A204.1 (cell line): ENCODE results near the gene SORT1.
"Not testable (repeated sequence)": the region's sequence is repeated elsewhere in the genome, so short reads cannot be mapped to it uniquely, and the experiment has no call there.

ENCODE experiments used
- FAIRE-seq: peaks from 2 replicates; lab custom pipeline; 2012; peaks lifted over from hg19 to GRCh38; lab: Jason Lieb, UNC

The SORT1 gene

DNA sequence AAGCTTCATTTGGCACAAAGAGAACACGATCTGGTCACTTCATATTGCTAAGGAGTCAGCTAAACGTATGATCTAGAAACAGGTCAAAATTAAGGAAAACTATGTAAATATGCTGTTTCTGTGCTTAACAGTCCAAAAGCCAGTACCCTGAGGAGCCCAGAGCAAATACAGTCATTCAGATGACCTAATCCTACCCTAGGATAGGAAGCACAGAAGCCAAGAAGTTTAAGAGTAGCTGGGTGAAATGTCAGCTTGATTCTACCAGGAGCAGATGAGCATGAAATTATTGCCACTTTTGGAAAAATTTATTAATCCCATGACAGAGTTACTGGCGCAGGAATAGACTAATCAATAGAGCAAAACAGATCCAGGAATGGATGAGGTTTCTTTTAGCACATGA, 18.3 kb downstream of the SORT1 start:
- FAIRE-seq = no peak

DNA sequence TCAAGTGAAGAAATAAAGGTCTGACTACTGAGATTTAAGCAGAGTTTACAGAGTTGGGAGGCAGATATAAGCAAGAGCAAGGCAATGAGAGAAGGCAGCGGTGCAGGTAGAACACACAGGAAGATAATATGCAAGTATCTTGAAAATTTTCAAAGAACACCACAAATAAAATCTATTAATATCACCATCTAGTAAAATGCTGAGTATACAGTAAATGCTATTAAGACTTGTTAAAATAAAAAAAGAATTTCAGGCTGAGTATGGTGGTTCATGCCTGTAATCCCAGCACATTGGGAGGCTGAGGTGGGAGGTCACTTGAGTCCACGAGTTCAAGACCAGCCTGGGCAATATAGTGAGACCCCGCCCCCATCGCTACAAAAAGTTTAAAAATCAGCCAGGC, 20.0 kb downstream of the SORT1 start:
- no peak for FAIRE-seq

DNA sequence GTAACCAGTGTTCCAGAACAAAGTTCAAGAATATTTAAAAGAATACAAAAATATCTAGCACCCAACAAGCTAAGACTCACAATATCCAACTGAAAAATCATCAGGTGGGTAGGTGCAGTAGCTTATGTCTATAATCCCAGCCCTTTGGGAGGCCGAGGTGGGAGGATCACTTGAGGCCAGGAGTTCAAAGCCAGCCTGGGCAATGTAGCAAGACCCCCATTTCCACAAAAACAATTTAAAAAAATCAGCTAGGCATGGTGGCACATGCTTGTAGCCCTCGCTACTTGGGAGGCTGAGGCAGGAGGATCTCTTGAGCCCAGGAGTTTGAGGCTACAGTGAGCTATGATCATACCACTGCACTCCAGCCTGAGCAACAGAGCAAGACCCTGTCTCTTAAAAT, 24.0 kb downstream of the SORT1 start:
- not testable (repeated sequence) for FAIRE-seq

DNA sequence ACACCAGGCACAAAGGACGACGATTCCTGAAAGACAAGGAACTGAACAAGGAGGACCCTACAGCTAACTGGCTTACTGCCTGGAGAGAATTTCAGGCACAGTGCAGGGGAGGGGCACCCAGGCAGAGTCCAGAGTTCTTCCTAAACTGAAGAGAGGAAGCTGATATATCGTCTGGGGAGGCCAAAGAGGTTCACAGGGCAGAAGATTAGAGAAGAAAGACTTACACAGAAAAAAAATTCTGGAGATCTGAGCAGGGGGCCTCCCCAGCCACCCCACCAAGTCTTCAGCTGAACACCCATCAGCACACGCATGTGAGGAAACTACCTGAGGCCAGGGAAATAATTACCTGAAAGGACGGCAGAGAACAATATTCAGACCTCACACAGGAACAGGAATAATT, 24.6 kb downstream of the SORT1 start:
- no peak for FAIRE-seq

DNA sequence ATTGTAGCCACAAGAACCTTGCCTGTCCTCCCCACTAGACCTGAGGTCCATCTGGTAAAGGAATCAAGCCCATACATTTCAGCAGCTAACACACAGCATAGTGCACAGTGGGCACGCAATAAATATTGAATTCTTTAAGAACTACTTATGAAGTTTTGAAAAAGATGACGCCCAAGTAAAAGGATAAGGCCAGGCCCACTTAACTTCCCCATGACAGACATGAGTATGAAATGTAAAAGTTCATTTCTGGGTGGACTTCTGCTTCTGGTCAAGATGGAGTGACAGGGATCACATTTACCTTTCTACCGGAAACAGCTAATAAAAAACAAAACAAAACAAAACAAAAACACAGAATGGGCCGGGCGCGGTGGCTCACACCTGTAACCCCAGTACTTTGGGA, 25.4 kb downstream of the SORT1 start:
- FAIRE-seq = no peak

DNA sequence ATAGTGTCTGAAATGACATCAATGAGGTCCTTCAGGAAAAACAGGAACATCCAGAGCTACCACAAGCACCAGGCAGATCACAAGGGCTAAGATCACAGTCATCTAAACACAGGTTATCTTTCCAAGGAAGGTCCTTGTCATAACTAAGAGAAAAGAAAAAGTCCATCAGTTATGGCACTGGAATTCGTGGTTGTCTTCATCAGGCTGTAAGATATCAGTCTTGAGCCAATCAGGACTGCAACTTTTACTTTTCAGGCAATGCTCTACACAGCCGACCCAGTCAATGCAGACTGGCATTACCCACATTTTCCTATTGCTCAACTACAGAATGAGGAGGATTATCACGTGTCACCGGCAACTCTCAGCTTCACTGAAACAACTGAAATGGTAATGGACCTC, 26.4 kb downstream of the SORT1 start:
- no peak for FAIRE-seq

DNA sequence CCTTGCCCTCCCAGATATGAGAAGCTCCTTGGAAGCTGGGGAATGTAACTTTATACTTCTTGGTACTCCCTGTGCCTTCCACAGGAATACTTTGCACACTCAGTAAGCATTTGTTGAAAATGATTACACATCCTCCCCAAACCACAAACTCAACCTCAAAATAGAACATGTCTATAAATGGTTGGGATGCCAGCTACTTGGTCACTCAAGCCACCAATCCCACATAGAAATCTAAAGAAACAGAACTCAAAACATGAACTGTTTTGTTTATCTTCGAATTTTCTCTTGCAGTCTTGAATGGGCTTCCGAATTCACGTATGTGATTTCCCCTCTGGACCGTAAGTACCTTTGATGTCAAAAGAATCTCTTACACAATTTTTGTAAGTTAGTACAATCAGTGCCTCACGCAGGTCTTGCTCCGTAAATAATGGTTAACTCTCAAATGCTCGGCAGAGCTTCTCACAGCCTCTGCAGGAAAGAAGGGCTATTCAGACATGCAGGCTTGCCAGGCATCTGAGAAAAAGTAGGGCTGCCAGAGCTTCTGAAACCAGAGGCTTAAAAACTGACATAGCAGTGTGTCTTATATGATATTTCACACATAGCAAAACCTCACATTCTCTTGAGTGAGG, 26.9 kb downstream of the SORT1 start:
- no peak for FAIRE-seq

DNA sequence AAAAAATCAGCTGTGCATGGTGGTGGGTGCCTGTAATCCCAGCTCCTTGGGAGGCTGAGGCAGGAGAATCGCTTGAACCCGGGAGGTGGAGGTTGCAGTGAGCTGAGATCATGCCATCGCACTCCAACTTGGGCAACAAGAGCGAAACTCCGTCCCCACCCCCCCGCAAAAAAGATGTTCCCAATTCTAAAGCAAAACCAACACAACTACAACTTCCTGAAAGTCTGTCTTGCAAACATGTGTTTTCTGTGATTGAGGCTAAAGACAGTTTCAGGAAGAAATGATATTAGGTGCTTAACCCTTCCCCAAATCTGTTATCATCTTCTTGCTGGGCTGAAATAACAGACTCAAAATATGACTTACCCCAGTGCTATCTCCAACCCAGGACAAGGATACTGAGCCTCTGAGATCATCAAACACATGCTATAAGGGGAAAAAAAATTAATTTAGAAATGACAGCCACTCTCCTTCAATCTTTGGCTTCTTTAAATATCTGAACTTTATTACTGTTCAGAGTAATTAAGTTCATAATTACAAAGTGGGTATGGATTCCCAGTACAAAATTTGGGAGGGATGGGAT, 28.5 kb downstream of the SORT1 start:
- FAIRE-seq = no peak

DNA sequence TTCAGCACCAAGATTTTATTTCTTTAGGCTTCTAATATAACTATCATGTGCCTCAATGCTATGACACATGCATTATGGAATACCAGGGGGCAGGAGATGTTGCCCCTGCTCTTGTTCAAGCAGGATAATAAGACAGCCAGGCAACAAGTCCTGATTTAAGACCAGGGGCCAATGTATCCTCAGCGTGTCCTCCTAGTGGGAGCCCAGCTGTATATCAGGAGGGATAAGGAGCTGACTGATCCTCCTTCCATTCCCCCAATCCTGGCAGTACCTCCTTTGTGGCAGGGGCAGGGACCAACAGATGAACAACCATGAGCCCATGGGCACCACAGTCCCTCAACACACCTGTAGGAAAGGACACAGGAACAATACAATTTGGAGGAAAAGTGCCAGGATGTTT, 29.3 kb downstream of the SORT1 start:
- no peak for FAIRE-seq

DNA sequence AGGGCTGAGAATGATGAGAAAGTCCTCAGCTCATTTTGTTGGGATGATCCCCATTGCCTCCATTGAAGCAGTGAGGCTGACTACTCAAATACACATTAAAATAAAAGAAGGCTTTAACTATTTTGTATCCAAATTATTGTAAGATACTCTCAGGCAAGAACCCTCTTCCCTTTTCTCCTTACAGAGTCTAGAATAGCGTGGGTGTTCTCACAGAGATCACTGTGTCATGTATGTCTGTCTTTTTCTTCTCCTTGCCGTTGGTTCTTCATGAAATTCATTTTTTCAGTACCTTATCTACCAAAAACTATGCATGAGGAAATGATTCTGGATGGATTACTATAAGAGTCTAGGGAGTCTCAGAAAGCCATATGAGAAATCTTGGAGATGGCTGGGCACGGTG, 30.1 kb downstream of the SORT1 start:
- FAIRE-seq = no peak

DNA sequence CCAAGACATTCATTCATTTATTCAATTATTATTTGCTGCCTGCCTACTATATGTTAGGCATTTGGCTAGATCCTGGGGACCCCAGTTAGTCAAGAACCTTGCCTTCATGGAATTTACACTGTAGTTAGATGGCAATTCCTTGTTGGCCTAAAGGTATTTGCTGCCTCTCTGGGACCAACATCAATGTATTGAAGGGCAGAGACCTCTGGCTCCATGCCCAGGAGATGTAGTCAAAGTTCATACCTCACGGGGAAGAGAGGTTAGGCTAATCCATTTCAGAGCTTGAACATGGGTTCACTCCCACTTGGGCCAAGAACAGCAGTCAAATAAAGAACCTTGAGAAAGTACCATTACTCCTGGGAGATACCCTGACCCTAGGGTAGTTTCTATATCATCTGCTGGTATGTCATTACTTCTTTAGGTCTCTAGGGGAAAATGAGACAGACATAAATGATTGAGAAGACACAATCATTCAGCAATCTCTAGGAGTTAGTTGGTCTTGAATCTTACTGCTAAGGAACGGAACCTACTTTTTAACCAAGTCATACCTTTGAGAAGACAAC, 32.0 kb downstream of the SORT1 start:
- no peak for FAIRE-seq

DNA sequence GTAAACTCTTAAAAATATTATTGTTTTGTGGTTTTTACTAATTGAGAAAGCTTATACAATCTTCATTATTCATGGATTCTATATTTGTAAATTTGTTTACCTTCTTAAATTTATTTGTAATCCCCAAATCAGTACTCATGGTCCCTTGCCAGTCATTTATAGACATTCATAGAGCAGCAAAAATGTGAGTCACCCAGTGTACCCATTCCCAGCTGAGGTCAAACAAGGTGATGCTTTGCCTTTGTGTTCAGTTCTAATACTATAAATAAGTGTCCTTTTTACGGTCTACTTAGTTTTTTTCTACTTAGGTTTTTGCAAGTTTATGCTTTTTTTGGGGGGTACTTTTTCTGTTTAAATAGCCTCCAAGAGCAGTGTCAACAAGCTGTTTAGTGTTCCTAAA, 36.1 kb downstream of the SORT1 start:
- no peak for FAIRE-seq

DNA sequence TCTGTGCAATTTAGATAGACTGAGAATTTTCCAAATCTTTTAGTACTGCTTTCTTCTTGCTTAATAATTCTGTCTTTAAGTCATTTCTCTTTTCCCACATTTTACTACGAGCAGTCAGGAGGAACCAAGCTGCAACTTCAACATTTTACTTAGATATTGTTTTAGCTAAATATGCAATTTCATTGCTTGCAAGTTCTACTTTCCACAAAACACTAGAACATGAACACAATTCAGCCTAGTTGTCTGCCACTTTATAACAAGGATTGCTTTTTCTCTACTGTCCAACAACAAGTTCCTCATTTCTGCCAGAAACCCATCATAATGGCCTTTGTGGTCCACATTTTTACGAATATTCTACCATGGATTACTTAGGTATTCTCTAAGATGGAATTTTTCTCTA, 36.6 kb downstream of the SORT1 start:
- no peak for FAIRE-seq

DNA sequence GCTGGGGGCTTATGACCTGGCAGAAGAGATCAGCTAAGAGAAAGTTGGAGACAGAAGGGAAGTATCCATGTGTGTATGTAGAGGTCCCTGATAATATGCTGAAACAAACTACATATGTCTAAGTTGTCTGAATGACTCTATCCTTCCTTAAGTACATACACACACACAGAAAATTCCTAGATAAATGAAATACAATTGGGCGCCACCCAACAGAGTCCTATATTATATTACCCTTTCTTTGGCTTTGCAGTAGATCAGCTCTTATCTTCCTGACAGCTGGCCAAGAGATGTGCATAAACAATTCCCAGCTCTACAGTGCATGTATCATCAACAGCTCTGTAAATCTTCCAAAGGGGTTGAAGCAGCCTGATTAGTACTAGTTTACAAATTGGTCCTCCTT, 40.1 kb downstream of the SORT1 start:
- no peak for FAIRE-seq

DNA sequence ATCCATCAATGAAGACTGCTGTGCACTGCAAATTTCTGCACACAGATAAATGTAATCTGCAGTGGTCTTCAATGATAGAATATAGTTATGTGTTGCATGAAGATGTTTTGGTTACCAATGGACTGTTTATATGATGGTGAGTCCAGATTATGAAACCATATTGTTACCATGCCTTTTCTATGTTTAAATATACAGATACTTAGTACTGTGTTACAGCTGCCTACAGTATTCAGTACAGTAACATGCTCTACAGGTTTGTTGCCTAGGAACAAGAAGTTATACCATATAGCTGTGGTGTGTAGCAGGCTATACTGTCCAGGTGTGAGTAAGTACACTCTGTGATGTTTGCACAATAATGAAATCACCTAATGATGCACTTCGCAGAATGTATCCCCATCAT, 40.8 kb downstream of the SORT1 start:
- no peak for FAIRE-seq

DNA sequence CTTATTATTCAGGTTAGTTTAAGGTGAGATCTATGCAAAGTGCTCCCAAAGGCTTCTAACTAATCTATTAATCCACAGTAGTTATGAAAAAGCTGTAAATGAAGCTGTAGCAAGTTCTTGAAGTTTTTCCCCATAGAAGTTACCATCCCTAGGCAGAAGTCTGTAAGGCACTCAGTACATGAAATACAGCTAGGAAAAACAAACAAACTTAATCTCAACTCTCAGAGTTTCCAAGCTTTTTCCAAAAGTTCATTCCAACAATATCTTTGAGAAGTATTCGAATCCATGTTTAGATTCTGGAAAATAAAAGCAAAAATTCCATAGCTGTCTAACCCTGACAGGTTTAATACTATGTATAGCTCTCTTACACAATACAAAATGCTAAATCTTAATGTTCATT, 41.2 kb downstream of the SORT1 start:
- FAIRE-seq = no peak

DNA sequence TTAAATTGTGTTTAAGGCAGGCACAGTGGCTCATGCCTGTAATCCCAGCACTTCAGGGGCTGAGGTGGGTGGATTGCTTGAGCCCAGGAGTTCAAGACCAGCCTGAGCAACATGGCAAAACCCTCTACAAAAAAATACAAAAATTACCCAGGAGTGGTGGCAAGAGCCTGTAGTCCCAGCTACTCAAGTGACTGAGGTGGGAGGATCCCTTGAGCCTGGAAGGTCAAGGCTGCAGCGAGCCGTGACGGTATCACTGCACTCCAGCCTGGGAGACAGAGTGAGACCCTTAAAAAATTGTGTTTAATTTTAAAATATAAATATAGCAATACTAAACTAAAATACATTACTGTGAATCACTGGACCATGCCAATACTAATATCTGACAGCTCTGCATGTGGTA, 42.8 kb downstream of the SORT1 start:
- FAIRE-seq = no peak

DNA sequence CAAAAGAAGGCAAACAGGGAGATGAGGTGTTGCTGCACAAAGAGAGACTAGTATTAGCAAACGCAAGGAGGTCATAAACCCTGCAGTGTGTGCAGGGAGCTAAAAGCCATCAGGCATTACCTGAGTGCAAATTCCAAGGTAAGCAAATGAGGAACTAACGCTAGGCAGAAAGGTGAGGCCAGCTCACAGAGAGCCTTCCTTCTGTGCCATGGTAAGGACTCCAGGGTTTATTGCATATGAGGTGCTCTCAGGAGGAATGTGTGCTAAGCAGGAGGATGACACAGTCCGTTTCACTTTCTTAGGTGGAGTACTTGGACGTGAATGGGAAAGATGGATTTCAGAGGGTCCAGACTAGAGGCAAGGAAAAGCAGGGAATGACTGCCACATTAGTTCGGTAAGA, 46.3 kb downstream of the SORT1 start:
- FAIRE-seq = no peak

DNA sequence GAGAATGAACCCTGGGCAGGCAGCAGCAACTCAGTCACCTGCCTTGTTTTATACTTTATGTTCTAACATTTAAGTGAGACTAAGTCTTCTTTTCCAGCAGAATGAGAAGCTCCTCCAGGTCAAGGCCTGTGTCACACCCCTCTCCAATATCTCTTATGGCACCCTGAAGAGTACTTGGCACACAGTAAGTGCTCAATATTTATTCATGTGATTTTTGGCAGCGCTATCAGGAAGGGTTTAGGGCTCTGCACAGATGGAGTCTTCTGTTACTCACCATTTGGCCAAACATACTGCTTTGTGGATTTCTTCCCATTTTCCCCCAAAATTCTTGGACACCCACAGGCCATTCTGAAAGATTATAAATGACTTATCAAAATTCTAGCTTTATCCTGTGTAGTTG, 47.1 kb downstream of the SORT1 start:
- FAIRE-seq = no peak

DNA sequence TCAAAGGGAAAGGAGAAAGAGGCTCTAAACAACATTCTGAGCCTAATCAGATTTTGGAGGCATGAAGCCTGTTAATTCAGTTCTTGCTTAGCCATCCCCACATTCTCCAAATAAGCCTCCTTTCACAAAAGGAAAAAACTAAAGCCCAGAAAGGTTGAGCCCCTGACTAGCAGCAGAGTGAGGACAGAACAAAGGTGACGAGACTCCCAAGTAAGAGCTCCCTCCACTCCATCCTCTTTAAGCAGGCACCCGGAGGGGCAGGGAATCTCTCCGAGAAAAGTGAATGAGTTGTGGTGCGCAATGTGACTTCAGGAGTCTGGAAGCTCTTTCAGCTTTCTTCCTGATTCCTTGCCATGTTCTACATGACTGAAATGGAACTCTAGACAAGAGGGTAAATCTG, 47.5 kb downstream of the SORT1 start:
- FAIRE-seq = no peak

DNA sequence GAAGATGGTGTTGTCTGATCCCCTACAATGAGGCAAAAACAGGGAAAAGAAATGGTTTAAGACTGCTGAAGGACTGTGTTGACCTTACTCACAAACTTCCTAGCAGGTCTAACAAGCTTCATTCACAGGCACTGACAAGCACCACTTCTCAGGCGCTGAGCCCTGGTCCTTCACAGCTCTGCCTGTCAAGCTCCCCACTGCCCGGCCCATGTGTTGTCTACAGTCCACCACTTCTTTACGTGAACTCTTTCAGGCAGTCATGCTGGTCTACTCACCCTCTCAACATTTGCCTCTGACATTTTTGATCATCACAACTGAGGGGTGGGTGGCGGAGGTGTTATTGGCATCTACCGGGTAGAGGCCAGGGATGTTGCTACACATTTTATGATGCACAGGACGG, 50.2 kb downstream of the SORT1 start:
- FAIRE-seq = no peak

DNA sequence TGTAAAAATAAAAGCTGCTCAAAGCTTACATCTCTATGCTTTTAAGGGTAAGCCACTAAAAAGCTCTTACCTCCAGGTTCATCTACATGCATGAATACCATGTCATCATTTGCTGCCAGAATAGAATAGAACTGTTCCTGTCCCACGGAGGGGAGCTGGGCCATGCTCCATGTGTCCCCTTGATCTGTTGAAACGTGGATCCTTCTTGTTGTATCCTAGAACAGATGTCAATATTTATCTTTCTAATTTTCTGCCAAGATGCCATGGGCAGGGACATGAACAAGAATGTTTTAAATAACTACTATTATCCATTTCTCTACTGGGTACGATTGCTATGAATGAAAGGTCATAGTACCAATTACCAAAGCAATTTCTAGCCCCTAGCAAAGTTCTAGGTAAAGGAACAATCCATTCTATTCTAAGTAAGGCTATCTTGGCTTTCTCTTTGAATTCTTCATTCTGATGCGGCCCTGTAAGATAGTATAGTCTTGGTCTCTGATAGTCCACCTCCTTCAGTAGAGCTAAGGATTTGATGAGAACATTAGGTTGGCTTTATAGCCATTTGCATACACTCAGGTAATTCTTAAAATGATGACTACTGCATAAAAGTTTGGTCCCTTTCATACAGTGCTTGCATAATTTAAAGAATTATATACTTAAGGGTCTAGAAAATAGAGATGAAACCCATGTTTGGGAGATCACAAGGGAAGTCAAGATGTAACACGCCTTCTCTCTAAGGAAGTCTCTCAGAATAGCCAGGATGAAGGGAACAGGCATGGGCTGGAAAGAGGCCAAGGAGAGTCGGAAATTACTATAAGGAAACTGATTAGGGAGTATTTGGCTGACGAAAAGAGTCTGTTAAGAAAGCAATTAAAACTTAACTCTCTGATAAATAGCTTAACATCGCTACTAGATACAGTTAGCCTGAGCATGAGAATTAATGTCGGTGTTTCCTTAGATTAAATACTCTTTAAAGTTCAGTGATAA, 55.5 kb downstream of the SORT1 start:
- no peak for FAIRE-seq

DNA sequence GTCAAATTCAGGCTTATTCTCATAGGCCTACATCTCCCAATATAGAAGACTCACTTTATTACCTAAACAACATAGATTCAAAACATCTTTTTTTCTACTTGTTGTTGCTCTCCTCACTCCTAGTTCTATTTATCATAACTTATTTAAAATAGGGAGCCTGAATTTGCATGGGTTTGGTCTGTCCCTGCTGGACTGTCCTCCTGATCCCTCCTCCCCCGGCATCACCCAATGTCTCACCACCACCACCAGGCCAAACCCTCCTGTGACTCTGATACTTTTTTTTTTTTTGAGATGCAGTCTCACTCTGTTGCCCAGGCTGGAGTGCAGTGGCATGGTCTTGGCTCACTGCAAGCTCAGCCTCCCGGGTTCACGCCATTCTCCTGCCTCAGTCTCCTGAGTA, 59.1 kb downstream of the SORT1 start:
- no peak for FAIRE-seq
